NCI-H82 (cell line): ENCODE measurements around the gene CRYGC.
"Not testable (repeated sequence)": the region's sequence is repeated elsewhere in the genome, so short reads cannot be mapped to it uniquely, and the experiment has no call there.

Experiments
- DNase-seq: peaks from one replicate; lab custom pipeline; 2025; lab: John Stamatoyannopoulos, UW

Gene CRYGC

GRCh38 chr2:208129744-208130711 lies at the start of gene CRYGC:
Gene CRYGC (minus strand): TSS chr2:208129828. CDS start chr2:208129792, 36 bp downstream.
- peak; percentile 77 for DNase-seq

- DNase-seq: no peak
These were observed 49.5 kb upstream of the CRYGC start for GRCh38 chr2:208179028-208179609.

GRCh38 chr2:208175840-208176153 lies 46.2 kb upstream of the CRYGC start:
- peak; percentile 71 for DNase-seq

GRCh38 chr2:208175069-208175839 lies 45.6 kb upstream of the CRYGC start:
- peak; percentile 98 for DNase-seq

- DNase-seq: no peak
These were observed 44.5 kb upstream of the CRYGC start for GRCh38 chr2:208174144-208174543.

- DNase-seq: no peak
These were observed 42.5 kb upstream of the CRYGC start for GRCh38 chr2:208172125-208172524.

GRCh38 chr2:208164951-208165755 lies 35.5 kb upstream of the CRYGC start:
- no peak for DNase-seq

- DNase-seq: no peak
These were observed 33.9 kb upstream of the CRYGC start, which contains the start of gene CRYGA for GRCh38 chr2:208163489-208163888. Gene CRYGA (minus strand): TSS chr2:208163589. CDS start chr2:208163556, 33 bp downstream.

- DNase-seq: no peak
These were observed 26.8 kb upstream of the CRYGC start for GRCh38 chr2:208156439-208156838.

- no peak for DNase-seq
These were observed 23.5 kb upstream of the CRYGC start for GRCh38 chr2:208153156-208153555.

GRCh38 chr2:208150956-208151355 lies 21.3 kb upstream of the CRYGC start:
- DNase-seq: no peak

- no peak for DNase-seq
These were observed 20.5 kb upstream of the CRYGC start for GRCh38 chr2:208150094-208150493.

- peak; percentile 23 for DNase-seq
These were observed 19.2 kb upstream of the CRYGC start for GRCh38 chr2:208148803-208149202.

GRCh38 chr2:208147759-208148158 lies 18.1 kb upstream of the CRYGC start:
- DNase-seq: no peak

GRCh38 chr2:208147008-208147407 lies 17.4 kb upstream of the CRYGC start:
- no peak for DNase-seq

GRCh38 chr2:208146006-208146405 lies 16.4 kb upstream of the CRYGC start, which contains the start of gene CRYGB:
Gene CRYGB (minus strand): TSS chr2:208146158. CDS start chr2:208146120, 38 bp downstream.
- no peak for DNase-seq

- DNase-seq: no peak
These were observed 13.5 kb upstream of the CRYGC start for GRCh38 chr2:208142925-208143799.

- no peak for DNase-seq
These were observed 12.8 kb upstream of the CRYGC start for GRCh38 chr2:208142240-208142924.

- DNase-seq: no peak
These were observed 9.8 kb upstream of the CRYGC start for GRCh38 chr2:208139447-208139846.

- not testable (repeated sequence) for DNase-seq
These were observed 8.7 kb upstream of the CRYGC start for GRCh38 chr2:208138334-208138733.
